Adrenal gland (tissue), 12 donors: ENCODE results near the gene PCSK6. TPM values are rescaled to one million over a fixed set of nuclear protein-coding genes. Genes with fewer than 3 reads are reported as not detected.

Source experiments
- DNase-seq, 7 donors: peaks; one replicate each; pipeline ENCODE4 v3.0.0-alpha.2; 2019 to 2020
- H3K27ac ChIP-seq, 5 donors: fragments of 200-600 bp; sonication (generic) in 4 of 5; 1 replicate in 3 of 5; 2 replicates in 2 of 5; pipeline versions ENCODE4 v1.5.1 to v1.8.0; 2016 to 2020; ENCODE audit warnings: mild to moderate bottlenecking in 1 of 5
- H3K27me3 ChIP-seq: fragments of 200-600 bp; 2 replicates; pipeline ENCODE4 v1.8.0; 2021
- H3K36me3 ChIP-seq, 2 donors: fragments of 200-600 bp; replicated peaks in 1 of 2; 1 replicate in 1 of 2; 2 replicates in 1 of 2; pipeline versions ENCODE4 v1.5.1 to v1.8.0; 2018 to 2022
- H3K4me1 ChIP-seq, 2 donors: fragments of 200-600 bp; replicated peaks in 1 of 2; 1 replicate in 1 of 2; 2 replicates in 1 of 2; pipeline versions ENCODE4 v1.5.1 to v1.8.0; 2018 to 2021
- H3K4me3 ChIP-seq, 4 donors: fragments of 200-600 bp; sonication (generic) in 3 of 4; one replicate each; pipeline ENCODE4 v1.5.1; 2016 to 2018
- H3K9me3 ChIP-seq, 3 donors: fragments of 200-600 bp; sonication (generic) in 1 of 3; replicated peaks in 1 of 3; 1 replicate in 2 of 3; 2 replicates in 1 of 3; pipeline versions ENCODE4 v1.5.1 to v1.8.0; 2016 to 2021
- CTCF ChIP-seq, 6 experiments: fragments of 450-650 bp in 4 of 6; fragments of 200-600 bp in 2 of 6; sonication (generic) in 1 of 6; IDR thresholded peaks; 1 replicate in 5 of 6; 2 replicates in 1 of 6; pipeline versions ENCODE4 v1.5.1 to v1.8.0; 2016 to 2021; ENCODE audit warnings: antibody characterized with exemption in 6 of 6, mild to moderate bottlenecking in 2 of 6, moderate library complexity in 1 of 6
- POLR2A ChIP-seq, 2 donors: fragments of 450-650 bp; IDR thresholded peaks; one replicate each; pipeline ENCODE4 v1.6.1; 2017; ENCODE audit warnings: antibody characterized with exemption in 2 of 2, mild to moderate bottlenecking in 2 of 2, moderate library complexity in 1 of 2
- WGBS, 4 donors: extraction: QIAGEN DNeasy Blood & Tissue Kit in 2 of 4; methylation state at CpG; one replicate each; pipeline versions ENCODE4 v1.1.5 to v1.1.7; 2013 to 2017; 5-methylcytosine and 5-hydroxymethylcytosine counted together
- intact Hi-C, 2 donors: fragments of 100-400 bp; cut with DNase I; formaldehyde crosslinking; loops; one replicate each; pipeline versions ENCODE4 v1.14.1 to v1.15.0; 2022 to 2023
- polyA plus RNA-seq, 3 donors: library from polyadenylated mRNA; stranded (reverse); fragments of 200-250 nt in 2 of 3; fragments of 350-450 nt in 1 of 3; fragmentation: Illumina TruSeq in 1 of 3; extraction: RNeasy Lipid Tissue Mini Kit (QIAGEN cat#74804) in 1 of 3; gene quantifications; one replicate each; pipeline ENCODE4 v1.2.3, GENCODE V29; 2013 to 2014
- total RNA-seq, 9 donors: library from RNA; depleted of rRNA in 4 of 9; stranded (reverse); fragments of >200 nt in 4 of 9; fragments of 120-200 nt in 1 of 9; fragmentation: NEBNext Ultra II Directional in 1 of 9; extraction: Animal tissue kit (Norgen Biotek cat#: 25700) in 1 of 9; gene quantifications; one replicate each; pipeline versions ENCODE4 v1.1.0 to v1.2.4, GENCODE V29; 2013 to 2023
- donor health status: healthy with polysubstance abuse.
- donor health status: Bipolar disorder and iron deficiency.
- donor health status: DM: yes; HTN: yes; CAD: no.
- donor health status: DM: no; HTN: no; CAD: no.
- donor health status: DM: no; HTN: no; CAD: no.
- donor health status: DM: yes; HTN: yes; CAD: no.

Gene PCSK6
- total and polyA plus RNA-seq, 12 donors = 0.88 to 53.0 (median 5.6) TPM

- intact Hi-C loops = loop anchor here in 1 of 2 donors (10.0 kb wide), 1 partner anchor 186 kb away; no protein-coding TSS in a partner anchor
- DNase-seq = peak in 1 of 7 donors; percentile 35
- TF ChIP-seq CTCF (IDR thresholded peaks at IDR 0.05) (no peak), POLR2A (IDR thresholded peaks at IDR 0.05) (no peak)
- Histone ChIP-seq H3K4me3 (no peak overlapping the region), H3K27ac (no peak overlapping the region), H3K27me3 (peaks cover 18% of the 10 kb centered on the region), H3K36me3 (no peaks in the 10 kb centered on the region), H3K9me3 (no peaks in the 10 kb centered on the region), H3K4me1 (no peaks in the 10 kb centered on the region)
- WGBS, 4 donors = 88 to 94% (median 92%) methylated on average over 6 to 15 of the region's 15 CpGs
These were observed 943 bp upstream of the PCSK6 start for GRCh38 chr15:101490408-101490891.

- Histone ChIP-seq H3K4me3 (peak overlapping the region in 1 of 4 donors; percentile 47), H3K27me3 (peaks cover 8% of the 10 kb centered on the region), H3K36me3 (no peaks in the 10 kb centered on the region), H3K9me3 (no peaks in the 10 kb centered on the region), H3K27ac (no peak overlapping the region), H3K4me1 (no peaks in the 10 kb centered on the region)
- intact Hi-C loops = loop anchor here in 1 of 2 donors (10.0 kb wide), 1 partner anchor 124 kb away; no protein-coding TSS in a partner anchor
- peak in 4 of 7 donors; percentile 30 to 45 (median 40) for DNase-seq
- 0 to 2% (median 1%) methylated on average over 10 to 60 of the region's 62 CpGs; no CpG with 5 or more reads in 1 of the 4 donors for WGBS, 4 donors
- no peak for TF ChIP-seq POLR2A (IDR thresholded peaks at IDR 0.05)
- TF ChIP-seq CTCF (IDR thresholded peaks at IDR 0.05) = peak in 1 of 6 experiments; percentile 11
These were observed 289 bp downstream of the PCSK6 start for GRCh38 chr15:101489237-101489598.

GRCh38 chr15:101488300-101489164 is 975 bp downstream of the PCSK6 start:
- Histone ChIP-seq H3K36me3 (no peaks in the 10 kb centered on the region), H3K9me3 (no peaks in the 10 kb centered on the region), H3K27me3 (peaks cover 8% of the 10 kb centered on the region), H3K4me3 (peak overlapping the region in 1 of 4 donors; percentile 47), H3K4me1 (no peaks in the 10 kb centered on the region), H3K27ac (no peak overlapping the region)
- WGBS, 4 donors = 8 to 64% (median 12%) methylated on average over 12 to 82 of the region's 85 CpGs
- DNase-seq = peak in 1 of 7 donors; percentile 34
- no peak for TF ChIP-seq POLR2A (IDR thresholded peaks at IDR 0.05)
- intact Hi-C loops = loop anchor here in 1 of 2 donors (10.0 kb wide), 1 partner anchor 124 kb away; no protein-coding TSS in a partner anchor

- TF ChIP-seq CTCF (IDR thresholded peaks at IDR 0.05) = no peak
- TF ChIP-seq POLR2A (IDR thresholded peaks at IDR 0.05) = no peak
- DNase-seq = peak in 1 of 7 donors; percentile 15
- H3K27me3 ChIP-seq = peaks cover 8% of the 10 kb centered on the region
- H3K4me1 ChIP-seq = no peaks in the 10 kb centered on the region
- H3K9me3 ChIP-seq = no peaks in the 10 kb centered on the region
- no peak overlapping the region for H3K4me3 ChIP-seq
- WGBS, 4 donors = 90 to 92% (median 91%) methylated on average over 12 to 14 of the region's 14 CpGs
- no peak overlapping the region for H3K27ac ChIP-seq
- H3K36me3 ChIP-seq = no peaks in the 10 kb centered on the region
- intact Hi-C loops = loop anchor here in 1 of 2 donors (10.0 kb wide), 1 partner anchor 122 kb away; no protein-coding TSS in a partner anchor
These were observed 2.6 kb downstream of the PCSK6 start for GRCh38 chr15:101486696-101487459.
